ENCODE measurements around the gene TMEM170A.

The TMEM170A gene

GRCh38 chr16:75472908-75473877, 8.7 kb upstream of the TMEM170A start:
- TF ChIP-seq FOXP2 (optimal IDR thresholded peaks at IDR 0.05; ENCODE audit: borderline replicate concordance, extremely low read depth, extremely low read length, insufficient read depth) (no peak), POLR2AphosphoS5 (IDR thresholded peaks at IDR 0.05; ENCODE audit: low read depth, low read length) (no peak), SIN3A (IDR thresholded peaks at IDR 0.05; ENCODE audit: borderline replicate concordance, insufficient read depth, low read length) (no peak), TAF1 (IDR thresholded peaks at IDR 0.05; ENCODE audit: borderline replicate concordance, insufficient read depth, low read length) (no peak), REST (IDR thresholded peaks at IDR 0.05; ENCODE audit: insufficient read depth in 1 of 2, low read depth in 2 of 2, low read length in 2 of 2) (no peak)

GRCh38 chr16:75471723-75472633, 7.5 kb upstream of the TMEM170A start:
- no peak for TF ChIP-seq POLR2AphosphoS5 (IDR thresholded peaks at IDR 0.05; ENCODE audit: low read depth, low read length)
- no peak for TF ChIP-seq TAF1 (IDR thresholded peaks at IDR 0.05; ENCODE audit: borderline replicate concordance, insufficient read depth, low read length)
- TF ChIP-seq REST (IDR thresholded peaks at IDR 0.05; ENCODE audit: insufficient read depth in 1 of 2, low read depth in 2 of 2, low read length in 2 of 2): no peak
- TF ChIP-seq SIN3A (IDR thresholded peaks at IDR 0.05; ENCODE audit: borderline replicate concordance, insufficient read depth, low read length): no peak
- TF ChIP-seq FOXP2 (optimal IDR thresholded peaks at IDR 0.05; ENCODE audit: borderline replicate concordance, extremely low read depth, extremely low read length, insufficient read depth): no peak

DNA sequence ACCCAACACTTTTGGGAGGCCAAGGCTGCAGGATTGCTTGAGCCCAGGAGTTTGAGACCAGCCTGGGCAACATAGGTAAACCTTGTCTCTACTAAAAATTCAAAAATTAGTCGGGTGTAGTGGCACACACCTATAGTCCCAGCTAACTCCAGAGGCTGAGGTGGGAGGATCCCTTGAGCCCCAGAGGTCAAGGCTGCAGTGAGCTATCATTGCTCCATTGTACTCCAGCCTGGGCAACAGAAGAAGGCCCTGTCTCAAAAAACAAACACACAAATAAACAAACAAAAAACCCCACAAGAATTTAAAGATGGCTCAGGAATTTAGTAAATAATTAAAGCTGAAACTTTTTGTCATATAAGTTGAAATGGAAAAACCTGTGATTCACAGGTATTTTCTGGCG, 2.3 kb upstream of the TMEM170A start:
- TF ChIP-seq SIN3A (IDR thresholded peaks at IDR 0.05; ENCODE audit: borderline replicate concordance, insufficient read depth, low read length) (no peak), REST (IDR thresholded peaks at IDR 0.05; ENCODE audit: insufficient read depth in 1 of 2, low read depth in 2 of 2, low read length in 2 of 2) (no peak), FOXP2 (optimal IDR thresholded peaks at IDR 0.05; ENCODE audit: borderline replicate concordance, extremely low read depth, extremely low read length, insufficient read depth) (no peak), POLR2AphosphoS5 (IDR thresholded peaks at IDR 0.05; ENCODE audit: low read depth, low read length) (no peak), TAF1 (IDR thresholded peaks at IDR 0.05; ENCODE audit: borderline replicate concordance, insufficient read depth, low read length) (no peak)

DNA sequence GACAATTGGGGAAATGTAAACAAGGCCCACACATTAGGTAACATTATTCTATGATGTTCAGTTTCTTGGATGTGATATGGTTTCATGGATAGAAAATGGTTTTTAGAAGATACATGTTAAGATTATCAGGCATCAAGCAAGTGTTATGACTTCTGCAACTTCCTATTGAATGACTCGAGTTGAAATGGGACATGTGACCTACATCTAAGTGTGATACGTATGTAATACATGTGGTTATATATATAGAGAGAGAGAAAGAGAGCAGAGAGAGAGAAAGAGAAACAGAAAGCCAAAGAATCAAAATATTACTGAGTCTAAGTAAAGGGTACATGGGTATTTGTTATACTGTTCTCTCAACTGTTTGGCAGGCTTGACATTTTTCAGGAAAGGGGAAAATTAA, 1.7 kb downstream of the TMEM170A start:
- TF ChIP-seq TAF1 (IDR thresholded peaks at IDR 0.05; ENCODE audit: borderline replicate concordance, insufficient read depth, low read length): no peak
- no peak for TF ChIP-seq FOXP2 (optimal IDR thresholded peaks at IDR 0.05; ENCODE audit: borderline replicate concordance, extremely low read depth, extremely low read length, insufficient read depth)
- TF ChIP-seq SIN3A (IDR thresholded peaks at IDR 0.05; ENCODE audit: borderline replicate concordance, insufficient read depth, low read length): no peak
- no peak for TF ChIP-seq REST (IDR thresholded peaks at IDR 0.05; ENCODE audit: insufficient read depth in 1 of 2, low read depth in 2 of 2, low read length in 2 of 2)
- no peak for TF ChIP-seq POLR2AphosphoS5 (IDR thresholded peaks at IDR 0.05; ENCODE audit: low read depth, low read length)

Measured in PFSK-1 (cell line).